Smooth muscle cell (in vitro differentiated cells): ENCODE results near the gene FIBIN. TPM values are rescaled to one million over a fixed set of nuclear protein-coding genes. Genes with fewer than 3 reads are reported as not detected.

ENCODE experiments used
- DNase-seq: peaks from one replicate; lab custom pipeline; 2025; ENCODE audit not compliant: unreplicated experiment; lab: John Stamatoyannopoulos, UW
- H2AFZ ChIP-seq: fragments of 200-600 bp; sonication (generic); 2 replicates; pipeline ENCODE4 v1.6.0; 2016; ENCODE audit warnings: antibody characterized with exemption, low read depth, mild to moderate bottlenecking
- H3F3A ChIP-seq: fragments of 200-600 bp; sonication (generic); 2 replicates; pipeline ENCODE4 v1.6.0; 2017; ENCODE audit warnings: antibody characterized with exemption, low read depth
- H3K27ac ChIP-seq: fragments of 200-600 bp; sonication (generic); 2 replicates; pipeline ENCODE4 v1.5.1; 2016; ENCODE audit warnings: low read depth, mild to moderate bottlenecking
- H3K27me3 ChIP-seq: fragments of 200-600 bp; sonication (generic); 2 replicates; pipeline ENCODE4 v1.6.1; 2016; ENCODE audit warnings: low read depth, mild to moderate bottlenecking
- H3K36me3 ChIP-seq: fragments of 200-600 bp; sonication (generic); 2 replicates; pipeline ENCODE4 v1.5.1; 2016; ENCODE audit warnings: low read depth
- H3K4me1 ChIP-seq: fragments of 200-600 bp; sonication (generic); 2 replicates; pipeline ENCODE4 v1.5.1; 2016; ENCODE audit warnings: low read depth
- H3K4me2 ChIP-seq: fragments of 200-600 bp; sonication (generic); 2 replicates; pipeline ENCODE4 v1.6.0; 2016; ENCODE audit warnings: mild to moderate bottlenecking
- H3K4me3 ChIP-seq: fragments of 200-600 bp; sonication (generic); 2 replicates; pipeline ENCODE4 v1.5.1; 2016; ENCODE audit warnings: mild to moderate bottlenecking
- H3K79me2 ChIP-seq: fragments of 200-600 bp; sonication (generic); 2 replicates; pipeline ENCODE4 v1.6.0; 2016; ENCODE audit warnings: low read depth, mild to moderate bottlenecking
- H3K9ac ChIP-seq: fragments of 200-600 bp; sonication (generic); 2 replicates; pipeline ENCODE4 v1.6.0; 2016; ENCODE audit warnings: low read depth
- H3K9me3 ChIP-seq: fragments of 200-600 bp; sonication (generic); replicated peaks from 2 replicates; pipeline ENCODE4 v1.5.1; 2016; ENCODE audit warnings: low read depth
- H4K20me1 ChIP-seq: fragments of 200-600 bp; sonication (generic); 2 replicates; pipeline ENCODE4 v1.6.0; 2016; ENCODE audit warnings: low read depth
- CTCF ChIP-seq: fragments of 200-600 bp; sonication (generic); IDR thresholded peaks from 2 replicates; pipeline ENCODE4 v1.5.1; 2017; ENCODE audit warnings: borderline replicate concordance, mild to moderate bottlenecking, antibody characterized with exemption; ENCODE audit not compliant: insufficient read depth, poor library complexity, severe bottlenecking
- WGBS: methylation state at CpG from one replicate; pipeline ENCODE4 v1.1.7; 2016; ENCODE audit warnings: low lambda C conversion rate; 5-methylcytosine and 5-hydroxymethylcytosine counted together
- polyA plus RNA-seq: library from polyadenylated mRNA; unstranded; fragments of >200 nt; fragmentation: Nextera tagmentation; extraction: Ambion mirVana; gene quantifications from 2 replicates; pipeline ENCODE4 v1.2.1, GENCODE V29; 2016
- total RNA-seq: library from RNA; depleted of rRNA; stranded (reverse); fragments of >200 nt; gene quantifications from 2 replicates; pipeline ENCODE4 v1.2.3, GENCODE V29; 2014

Gene FIBIN
- total and polyA plus RNA-seq, 2 experiments from 2014 or later, result 24.7 to 40.7 TPM

GRCh38 chr11:26958005-26958701, 35.8 kb upstream of the FIBIN start:
- no peaks in the 10 kb centered on the region for H3K9me3 ChIP-seq
- H3K27me3 ChIP-seq, result no peaks in the 10 kb centered on the region
- H4K20me1 ChIP-seq, result no peaks in the 10 kb centered on the region
- 69% methylated on average over 2 of the region's 2 CpGs for WGBS
- no peaks in the 10 kb centered on the region for H3K79me2 ChIP-seq
- no peak overlapping the region for H3K4me2 ChIP-seq
- no peak overlapping the region for H3K9ac ChIP-seq
- H3K4me1 ChIP-seq, result no peaks in the 10 kb centered on the region
- TF ChIP-seq CTCF, result no peak
- H3K27ac ChIP-seq, result no peak overlapping the region
- H3K36me3 ChIP-seq, result no peaks in the 10 kb centered on the region
- DNase-seq, result no peak
- no peak overlapping the region for H2AFZ ChIP-seq
- no peaks in the 10 kb centered on the region for H3F3A ChIP-seq
- no peak overlapping the region for H3K4me3 ChIP-seq

- H4K20me1 ChIP-seq, result no peaks in the 10 kb centered on the region
- WGBS, result 88% methylated on average over 1 of the region's 1 CpG
Observed at GRCh38 chr11:26958702-26959049, 35.2 kb upstream of the FIBIN start.

GRCh38 chr11:26960281-26960680, 33.6 kb upstream of the FIBIN start:
- peak overlapping the region; percentile 40 for H3K27ac ChIP-seq
- H2AFZ ChIP-seq, result no peak overlapping the region
- H3K9ac ChIP-seq, result no peak overlapping the region
- H3K4me1 ChIP-seq, result no peaks in the 10 kb centered on the region
- no peaks in the 10 kb centered on the region for H3K9me3 ChIP-seq
- WGBS, result 34% methylated on average over 2 of the region's 2 CpGs
- peak overlapping the region; percentile 34 for H3K4me2 ChIP-seq
- no peak overlapping the region for H3K4me3 ChIP-seq
- no peak for TF ChIP-seq CTCF
- no peak for DNase-seq
- no peaks in the 10 kb centered on the region for H3K36me3 ChIP-seq
- H3K79me2 ChIP-seq, result no peaks in the 10 kb centered on the region
- no peaks in the 10 kb centered on the region for H3K27me3 ChIP-seq
- H4K20me1 ChIP-seq, result no peaks in the 10 kb centered on the region
- peaks cover 4% of the 10 kb centered on the region for H3F3A ChIP-seq

More at GRCh38 chr11:26958702-26959049, 35.2 kb upstream of the FIBIN start:
- Histone ChIP-seq H3F3A (peaks cover 2% of the 10 kb centered on the region), H3K79me2 (no peaks in the 10 kb centered on the region), H3K9ac (no peak overlapping the region), H3K27ac (no peak overlapping the region), H3K36me3 (no peaks in the 10 kb centered on the region), H3K9me3 (no peaks in the 10 kb centered on the region), H3K4me3 (no peak overlapping the region), H2AFZ (no peak overlapping the region), H3K4me1 (no peaks in the 10 kb centered on the region), H3K27me3 (no peaks in the 10 kb centered on the region), H3K4me2 (no peak overlapping the region)
- DNase-seq, result no peak
- no peak for TF ChIP-seq CTCF

GRCh38 chr11:26963764-26964163, 30.1 kb upstream of the FIBIN start:
- Histone ChIP-seq H4K20me1 (no peaks in the 10 kb centered on the region), H3K4me3 (peak overlapping the region; percentile 42), H3K79me2 (no peaks in the 10 kb centered on the region), H3K27ac (peak overlapping the region; percentile 11), H3K9me3 (no peaks in the 10 kb centered on the region), H3K4me1 (no peaks in the 10 kb centered on the region), H3K27me3 (no peaks in the 10 kb centered on the region), H2AFZ (no peak overlapping the region), H3K9ac (no peak overlapping the region), H3K4me2 (peak overlapping the region; percentile 79), H3F3A (peaks cover 4% of the 10 kb centered on the region), H3K36me3 (no peaks in the 10 kb centered on the region)
- no peak for TF ChIP-seq CTCF
- WGBS, result 82% methylated on average over 1 of the region's 1 CpG
- no peak for DNase-seq
